GM21381 (cell line): ENCODE measurements around the gene MLN.
"Not testable (repeated sequence)": the region's sequence is repeated elsewhere in the genome, so short reads cannot be mapped to it uniquely, and the experiment has no call there.

Experiments
- ATAC-seq: cut with Tn5 transposase; IDR thresholded peaks from one replicate; pipeline ENCODE4 v1.9.1; 2021; ENCODE audit warnings: mild to moderate bottlenecking, moderate library complexity; ENCODE audit not compliant: unreplicated experiment

MLN gene

GRCh38 chr6:33836806-33837469 is 33.1 kb upstream of the MLN start:
- no peak for ATAC-seq

DNA sequence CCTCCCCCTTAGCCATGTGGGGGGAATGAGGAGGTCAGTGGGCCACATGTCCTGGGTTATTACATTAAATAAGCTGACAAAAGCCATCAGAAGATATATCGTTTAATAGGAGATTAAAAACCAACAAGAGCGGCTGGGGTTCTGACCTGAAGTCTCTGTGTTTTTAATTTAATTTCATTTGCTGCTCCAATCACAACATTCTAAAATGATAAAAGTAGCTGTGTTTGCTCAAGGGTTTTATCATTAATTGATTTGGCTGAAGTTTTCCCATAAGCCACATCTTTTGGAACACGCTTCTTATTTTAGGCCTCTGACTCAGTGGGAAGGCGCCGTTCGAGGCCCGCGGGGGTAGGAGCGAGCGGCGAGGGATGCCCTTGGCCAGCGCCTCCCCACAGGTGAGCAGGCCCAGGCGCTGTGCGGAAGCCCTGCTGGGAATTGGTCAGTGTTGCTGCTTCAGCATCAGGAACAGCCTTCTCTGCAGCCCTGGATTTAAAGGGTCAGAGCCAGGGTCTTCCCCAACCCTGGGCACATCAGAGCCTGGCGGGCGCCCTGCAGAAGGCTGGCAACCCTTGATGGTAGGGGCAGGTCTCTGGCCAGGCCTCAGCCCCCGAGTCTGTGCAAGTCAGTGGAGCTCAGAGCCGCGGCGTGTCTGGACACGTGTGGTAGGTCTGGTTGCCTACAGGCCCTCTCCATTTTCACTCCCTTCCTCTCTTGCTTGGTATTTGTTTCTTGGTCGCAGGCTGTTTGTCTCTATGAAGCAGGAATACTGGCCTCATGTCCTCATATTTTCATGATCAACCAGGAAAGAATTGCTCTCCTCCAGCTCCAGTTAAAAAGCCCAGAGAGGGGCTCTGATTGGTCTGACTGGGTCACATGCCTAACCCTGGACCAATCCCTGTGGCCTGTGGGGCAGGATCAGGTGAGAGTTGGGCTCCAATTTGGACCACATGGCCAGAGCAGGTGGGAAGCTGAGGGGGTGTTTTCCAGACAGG is 30.9 kb upstream of the MLN start:
- no peak for ATAC-seq

DNA sequence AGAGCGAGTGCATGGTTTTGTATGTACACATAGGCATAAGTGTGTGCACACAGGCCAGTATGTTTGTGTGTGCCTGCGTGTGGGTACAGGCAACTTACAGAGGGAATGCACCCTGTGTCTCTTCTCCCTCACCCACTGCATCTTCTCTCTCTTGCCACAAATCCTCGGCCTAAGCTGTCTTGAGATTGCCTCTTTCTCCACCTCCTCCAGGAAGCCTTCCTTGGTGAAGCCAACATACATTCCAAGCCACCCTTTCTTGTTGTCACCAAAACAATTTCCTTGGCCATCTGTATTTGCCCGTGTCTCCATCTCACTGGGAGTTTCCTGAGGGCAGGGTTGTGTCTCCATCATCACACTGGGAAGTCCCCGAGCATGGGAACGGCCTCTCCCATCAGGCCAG is 29.8 kb upstream of the MLN start:
- ATAC-seq: no peak

DNA sequence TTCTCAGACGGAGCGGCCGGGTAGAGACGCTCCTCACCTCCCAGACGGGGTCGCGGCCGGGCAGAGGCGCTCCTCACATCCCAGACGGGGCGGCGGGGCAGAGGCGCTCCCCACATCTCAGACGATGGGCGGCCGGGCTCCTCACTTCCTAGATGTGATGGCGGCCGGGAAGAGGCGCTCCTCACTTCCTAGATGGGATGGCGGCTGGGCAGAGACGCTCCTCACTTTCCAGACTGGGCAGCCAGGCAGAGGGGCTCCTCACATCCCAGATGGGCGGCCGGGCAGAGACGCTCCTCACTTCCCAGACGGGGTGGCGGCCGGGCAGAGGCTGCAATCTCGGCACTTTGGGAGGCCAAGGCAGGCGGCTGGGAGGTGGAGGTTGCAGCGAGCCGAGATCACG is 29.0 kb upstream of the MLN start:
- ATAC-seq: not testable (repeated sequence)

GRCh38 chr6:33831725-33832124 is 27.9 kb upstream of the MLN start:
- ATAC-seq: not testable (repeated sequence)

GRCh38 chr6:33830635-33831240 is 26.9 kb upstream of the MLN start:
- ATAC-seq: no peak

DNA sequence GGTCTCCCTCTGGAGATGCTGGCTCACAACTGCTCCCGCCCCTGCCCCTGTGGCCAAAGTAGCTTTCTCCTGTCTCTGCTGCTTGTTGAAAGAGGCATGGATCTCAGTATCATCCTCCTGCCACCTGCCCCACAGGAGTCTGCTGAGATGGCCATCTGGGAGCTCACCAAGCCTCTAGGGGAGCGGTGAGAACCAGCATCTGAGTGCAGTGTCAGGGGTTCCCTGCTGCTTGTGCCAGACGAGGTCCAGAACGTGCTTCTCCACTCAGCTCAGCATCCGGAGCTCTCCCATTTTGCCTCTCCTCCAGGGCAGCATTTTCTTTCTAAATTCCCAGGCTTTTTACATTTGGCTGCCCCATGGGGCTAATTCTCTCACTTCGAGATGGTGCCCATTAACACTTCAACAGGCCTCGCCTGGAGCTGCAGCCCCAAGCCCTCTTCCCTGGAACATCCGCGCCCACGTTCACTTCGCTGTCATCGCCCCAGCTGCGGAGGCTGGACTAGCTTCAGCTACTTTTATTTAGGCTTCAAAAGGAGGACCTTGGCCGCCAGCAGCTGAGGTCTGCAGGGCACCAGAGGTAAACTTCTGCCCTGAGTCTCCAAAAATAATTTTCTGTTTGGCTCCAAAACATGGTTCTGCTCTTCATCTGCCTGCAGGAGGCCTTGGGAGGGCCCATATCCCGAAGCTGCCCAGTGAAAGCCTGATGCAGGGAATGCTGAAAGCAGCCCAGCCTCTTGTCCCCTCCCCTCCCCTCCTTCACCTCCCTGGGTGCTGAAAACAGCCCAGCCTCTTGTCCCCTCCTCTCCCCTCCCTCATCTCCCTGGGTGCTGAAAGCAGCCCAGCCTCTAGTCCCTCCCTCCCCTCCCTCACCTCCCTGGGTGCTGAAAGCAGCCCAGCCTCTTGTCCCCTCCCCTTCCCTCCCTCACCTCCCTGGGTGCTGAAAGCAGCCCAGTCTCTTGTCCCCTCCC is 25.2 kb upstream of the MLN start:
- no peak for ATAC-seq

- no peak for ATAC-seq
These were observed 24.6 kb upstream of the MLN start for GRCh38 chr6:33828452-33828763.

GRCh38 chr6:33827546-33828451 is 24.0 kb upstream of the MLN start:
- no peak for ATAC-seq

GRCh38 chr6:33826537-33826936 is 22.7 kb upstream of the MLN start:
- no peak for ATAC-seq

GRCh38 chr6:33824461-33825154 is 20.8 kb upstream of the MLN start:
- ATAC-seq: no peak

DNA sequence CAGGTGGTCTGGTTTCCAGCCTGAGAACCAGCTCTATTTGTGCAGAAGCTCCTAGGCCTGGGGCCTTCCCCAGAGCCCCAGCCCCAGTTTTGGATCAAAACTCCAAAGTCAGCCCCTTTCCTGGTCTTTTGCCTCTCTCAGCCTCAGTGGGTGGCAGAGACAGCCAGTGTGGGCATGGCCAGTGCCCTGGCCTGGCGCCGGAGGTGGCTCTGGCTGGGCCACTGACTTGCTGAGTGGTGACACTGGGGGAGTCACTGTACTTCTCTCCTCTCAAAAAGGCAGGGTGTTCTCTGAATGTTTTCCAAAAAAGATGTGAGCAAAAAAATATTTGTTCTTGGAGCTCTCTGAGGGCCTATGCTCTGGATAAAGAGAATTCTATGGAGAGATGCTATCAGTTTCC is 20.0 kb upstream of the MLN start:
- ATAC-seq: no peak

DNA sequence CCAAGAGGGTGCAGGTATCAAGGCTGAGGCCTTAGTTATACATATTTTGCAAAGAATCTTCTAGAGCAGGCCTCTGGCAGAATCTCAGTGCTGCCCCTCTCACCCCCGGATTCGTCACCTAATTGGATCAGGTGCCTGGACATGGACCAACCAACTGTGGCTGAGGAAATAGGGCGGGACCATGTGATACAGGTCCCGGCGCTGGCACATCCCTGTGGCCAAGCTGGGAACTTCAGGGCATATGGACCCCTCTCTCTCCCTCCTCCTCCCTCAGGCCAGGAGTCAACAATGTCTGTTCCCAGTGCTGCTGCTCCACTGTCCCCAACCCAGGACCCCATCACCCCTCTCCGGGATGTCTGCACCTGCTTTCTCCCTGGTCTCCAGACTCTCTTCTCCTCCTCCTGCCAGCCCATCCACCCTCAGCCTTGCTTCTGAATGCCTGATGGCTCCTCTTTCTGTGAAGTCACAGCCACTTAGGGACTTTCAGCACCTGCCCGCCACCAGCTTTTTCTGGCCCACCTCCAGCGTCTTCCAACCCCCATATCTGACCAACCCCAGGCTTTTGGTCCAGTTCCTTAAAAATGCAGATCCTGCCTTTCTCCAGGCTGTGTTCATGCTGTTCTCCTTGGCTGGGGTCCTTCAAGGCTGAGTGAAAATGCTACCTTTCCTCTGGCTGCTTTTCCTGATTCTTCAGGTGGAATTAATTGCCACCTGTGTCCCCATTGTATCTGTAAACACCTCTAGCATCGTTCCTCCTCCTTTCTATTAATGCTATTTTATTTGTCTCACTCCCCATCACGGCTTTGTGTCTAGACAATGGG is 19.0 kb upstream of the MLN start:
- no peak for ATAC-seq

DNA sequence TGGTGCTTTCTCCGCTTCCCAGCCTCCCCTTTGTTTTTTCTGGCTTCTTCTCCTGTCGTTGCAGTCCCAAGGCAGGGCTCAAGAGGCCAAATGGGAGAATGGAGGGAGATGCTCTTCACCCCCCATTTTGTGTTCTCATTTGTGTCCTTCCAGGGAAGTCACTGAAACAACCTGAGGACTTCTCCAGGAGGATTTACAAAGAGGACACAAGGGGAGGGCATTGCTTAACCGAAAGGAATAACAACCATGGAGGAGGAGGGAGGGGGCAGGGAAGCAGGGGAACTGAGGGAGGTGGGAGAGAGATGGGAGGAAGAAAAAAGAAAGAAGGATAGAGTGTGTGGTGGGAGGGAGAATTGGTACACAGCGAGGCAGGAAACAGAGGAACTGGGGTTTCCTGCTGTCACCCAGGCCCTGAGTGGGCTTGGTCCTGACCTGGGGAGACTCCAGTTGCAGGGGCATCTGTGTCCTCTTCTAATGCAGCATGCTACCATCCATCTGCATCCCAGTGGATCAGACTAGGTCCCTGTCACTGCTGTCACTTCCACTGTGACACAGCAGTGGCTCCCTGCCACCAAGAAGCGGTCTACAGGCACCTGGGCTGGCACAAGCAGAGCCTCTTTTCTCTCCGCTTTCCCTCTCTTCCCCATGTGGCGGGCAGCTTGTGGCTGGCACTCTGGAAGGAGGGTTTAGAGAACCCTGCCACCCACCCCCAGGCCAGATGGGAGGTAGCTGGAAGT is 17.1 kb upstream of the MLN start:
- ATAC-seq: no peak

GRCh38 chr6:33820243-33820642 is 16.4 kb upstream of the MLN start:
- ATAC-seq: no peak

GRCh38 chr6:33819021-33819420 is 15.2 kb upstream of the MLN start:
- ATAC-seq: no peak

- ATAC-seq: no peak
These were observed 14.5 kb upstream of the MLN start for GRCh38 chr6:33818293-33818692.

- no peak for ATAC-seq
These were observed 13.7 kb upstream of the MLN start for GRCh38 chr6:33817489-33817888.
